Measurements from ENCODE around the gene SH2D2A. TPM values are rescaled to one million over a fixed set of nuclear protein-coding genes. Genes with fewer than 3 reads are reported as not detected.
A peak's percentile ranks its signal among the peaks of the same experiment; 100 is the strongest.
"Not testable (repeated sequence)": the region's sequence is repeated elsewhere in the genome, so short reads cannot be mapped to it uniquely, and the experiment has no call there.

SH2D2A gene
- total and polyA plus RNA-seq, 9 donors: 0.19 to 2.8 (median 0.77) TPM

DNA sequence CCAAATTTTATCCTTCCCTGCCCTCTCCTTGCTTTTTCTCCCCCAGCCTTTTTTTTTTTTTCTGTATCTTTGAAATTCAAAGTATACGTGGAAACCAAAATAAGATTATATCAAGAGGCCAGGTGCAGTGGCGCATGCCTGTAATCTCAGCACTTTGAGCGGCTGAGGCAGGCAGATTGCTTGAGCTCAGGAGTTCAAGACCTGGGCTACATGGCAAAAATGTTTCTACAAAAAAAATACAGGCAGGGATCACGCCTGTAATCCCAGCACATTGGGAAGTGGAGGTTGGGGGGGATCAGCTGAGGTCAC is 55.9 kb downstream of the SH2D2A start:
- WGBS, 3 donors: 61 to 70% (median 62%) methylated on average over 4 of the region's 4 CpGs
- no peak overlapping the region for H3K4me3 ChIP-seq
- H3K9me3 ChIP-seq: no peaks in the 10 kb centered on the region
- intact Hi-C loops (cut with DNase I): no loop called here
- H3K4me1 ChIP-seq (ENCODE audit: insufficient read depth): no peaks in the 10 kb centered on the region
- no peak overlapping the region for H3K27ac ChIP-seq
- no peak for DNase-seq
- H3K27me3 ChIP-seq: no peaks in the 10 kb centered on the region
- H3K36me3 ChIP-seq: no peaks in the 10 kb centered on the region
- TF ChIP-seq, protein P1, sequence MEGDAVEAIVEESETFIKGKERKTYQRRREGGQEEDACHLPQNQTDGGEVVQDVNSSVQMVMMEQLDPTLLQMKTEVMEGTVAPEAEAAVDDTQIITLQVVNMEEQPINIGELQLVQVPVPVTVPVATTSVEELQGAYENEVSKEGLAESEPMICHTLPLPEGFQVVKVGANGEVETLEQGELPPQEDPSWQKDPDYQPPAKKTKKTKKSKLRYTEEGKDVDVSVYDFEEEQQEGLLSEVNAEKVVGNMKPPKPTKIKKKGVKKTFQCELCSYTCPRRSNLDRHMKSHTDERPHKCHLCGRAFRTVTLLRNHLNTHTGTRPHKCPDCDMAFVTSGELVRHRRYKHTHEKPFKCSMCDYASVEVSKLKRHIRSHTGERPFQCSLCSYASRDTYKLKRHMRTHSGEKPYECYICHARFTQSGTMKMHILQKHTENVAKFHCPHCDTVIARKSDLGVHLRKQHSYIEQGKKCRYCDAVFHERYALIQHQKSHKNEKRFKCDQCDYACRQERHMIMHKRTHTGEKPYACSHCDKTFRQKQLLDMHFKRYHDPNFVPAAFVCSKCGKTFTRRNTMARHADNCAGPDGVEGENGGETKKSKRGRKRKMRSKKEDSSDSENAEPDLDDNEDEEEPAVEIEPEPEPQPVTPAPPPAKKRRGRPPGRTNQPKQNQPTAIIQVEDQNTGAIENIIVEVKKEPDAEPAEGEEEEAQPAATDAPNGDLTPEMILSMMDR (IDR thresholded peaks at IDR 0.05): no peak
- no peak for TF ChIP-seq EP300 (IDR thresholded peaks at IDR 0.05)
- TF ChIP-seq POLR2A (IDR thresholded peaks at IDR 0.05): no peak

DNA sequence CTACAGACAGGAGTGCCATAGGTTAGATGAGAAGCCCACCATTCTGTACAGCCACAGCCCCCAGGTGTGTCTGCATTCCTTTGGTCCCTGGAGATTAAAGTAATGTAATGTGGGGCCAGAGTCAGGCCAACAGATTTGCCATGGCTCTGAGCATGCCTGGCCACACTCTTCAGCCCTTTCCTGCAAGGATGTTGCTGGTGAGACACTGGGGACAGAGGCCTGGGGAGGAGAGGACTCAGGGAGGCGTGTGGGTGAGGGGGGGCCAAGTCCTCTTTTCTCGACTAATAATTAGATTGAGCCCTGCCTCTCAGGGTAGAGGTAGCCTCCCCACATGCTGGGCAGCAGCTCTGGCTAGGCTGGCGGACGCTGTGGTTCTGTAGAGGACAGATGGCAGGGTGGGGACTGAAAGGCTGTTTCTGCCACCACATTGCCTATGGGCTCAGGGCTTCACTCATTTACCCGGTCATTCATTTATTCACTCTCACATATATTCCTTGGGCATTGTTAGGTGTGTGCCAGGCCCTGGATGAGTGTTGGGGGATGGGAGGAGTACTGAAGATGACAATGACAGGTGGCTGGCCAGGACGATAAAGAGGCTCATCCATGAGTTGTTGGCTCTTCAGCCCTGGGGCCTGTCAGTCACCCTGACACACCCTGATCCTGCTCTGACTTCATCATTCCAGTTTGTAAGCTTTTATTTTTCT is 56.4 kb downstream of the SH2D2A start:
- Histone ChIP-seq H3K27me3 (no peaks in the 10 kb centered on the region), H3K9me3 (no peaks in the 10 kb centered on the region), H3K4me1 (ENCODE audit: insufficient read depth) (no peaks in the 10 kb centered on the region), H3K27ac (no peak overlapping the region), H3K4me3 (no peak overlapping the region), H3K36me3 (no peaks in the 10 kb centered on the region)
- TF ChIP-seq, protein P1 (IDR thresholded peaks at IDR 0.05): no peak
- TF ChIP-seq EP300 (IDR thresholded peaks at IDR 0.05): no peak
- no peak for TF ChIP-seq POLR2A (IDR thresholded peaks at IDR 0.05)
- WGBS, 3 donors: 53 to 63% (median 54%) methylated on average over 6 of the region's 6 CpGs
- intact Hi-C loops (cut with DNase I): no loop called here
- DNase-seq: no peak

- H3K4me3 ChIP-seq; H3K36me3 ChIP-seq; H3K9me3 ChIP-seq; H3K4me1 ChIP-seq (ENCODE audit: insufficient read depth); intact Hi-C loops (cut with DNase I); H3K27me3 ChIP-seq; H3K27ac ChIP-seq: not testable (repeated sequence)
- WGBS, 3 donors: 85 to 92% (median 92%) methylated on average over 10 of the region's 10 CpGs
- peak in 2 of 5 donors; percentile 8 to 17 for DNase-seq
Observed at GRCh38 chr1:156757572-156758253, 58.9 kb downstream of the SH2D2A start.

- no peaks in the 10 kb centered on the region for H3K27me3 ChIP-seq
- H3K27ac ChIP-seq: no peak overlapping the region
- H3K36me3 ChIP-seq: no peaks in the 10 kb centered on the region
- no peak overlapping the region for H3K4me3 ChIP-seq
- WGBS, 3 donors: 78 to 94% (median 88%) methylated on average over 1 of the region's 1 CpG
- TF ChIP-seq POLR2A (IDR thresholded peaks at IDR 0.05) (no peak), EP300 (IDR thresholded peaks at IDR 0.05) (no peak)
- TF ChIP-seq, protein P1 (IDR thresholded peaks at IDR 0.05): no peak
- H3K4me1 ChIP-seq (ENCODE audit: insufficient read depth): peaks cover 3% of the 10 kb centered on the region
- DNase-seq: no peak
- no peaks in the 10 kb centered on the region for H3K9me3 ChIP-seq
- intact Hi-C loops (cut with DNase I): no loop called here
Observed at GRCh38 chr1:156756355-156756754, 60.3 kb downstream of the SH2D2A start.

Other genes with a start within 250 kb of the SH2D2A start
- 1 to 10 TPM in 1 of 7 donors, under 1 TPM in 5, not detected in 1; 0.05 to 1.2 (median 0.30) TPM for gene IQGAP3, start 244.3 kb downstream of the SH2D2A start, total RNA-seq
- under 1 TPM; 0.18 to 0.60 TPM for gene IQGAP3, start 244.3 kb downstream of the SH2D2A start, polyA plus RNA-seq
- gene TTC24, start 237.1 kb downstream of the SH2D2A start, total RNA-seq: under 1 TPM in 1 of 7 donors, not detected in 6; 0.15 TPM
- under 1 TPM in 1 of 2 donors, not detected in 1; 0.12 TPM for gene TTC24, start 237.1 kb downstream of the SH2D2A start, polyA plus RNA-seq
- 10 to 100 TPM; 43.5 to 85.4 (median 65.4) TPM for gene NAXE, start 225.1 kb downstream of the SH2D2A start, total RNA-seq
- 10 to 100 TPM; 57.8 to 75.0 TPM for gene NAXE, start 225.1 kb downstream of the SH2D2A start, polyA plus RNA-seq
- gene GPATCH4, start 215.4 kb downstream of the SH2D2A start, total RNA-seq: 10 to 100 TPM; 11.1 to 45.1 (median 22.8) TPM
- 10 to 100 TPM; 10.0 to 22.0 TPM for gene GPATCH4, start 215.4 kb downstream of the SH2D2A start, polyA plus RNA-seq
- 1 to 10 TPM in 5 of 7 donors, under 1 TPM in 2; 0.30 to 1.9 (median 1.2) TPM for gene HAPLN2, start 197.4 kb downstream of the SH2D2A start, total RNA-seq
- 1 to 10 TPM in 1 of 2 donors, not detected in 1; 1.1 TPM for gene HAPLN2, start 197.4 kb downstream of the SH2D2A start, polyA plus RNA-seq
- gene BCAN, start 174.7 kb downstream of the SH2D2A start, total RNA-seq: 1 to 10 TPM in 2 of 7 donors, under 1 TPM in 2, not detected in 3; 0.20 to 2.2 (median 1.0) TPM
- under 1 TPM; 0.11 to 0.43 TPM for gene BCAN, start 174.7 kb downstream of the SH2D2A start, polyA plus RNA-seq
- gene NES, start 139.4 kb downstream of the SH2D2A start, total RNA-seq: 10 to 100 TPM in 3 of 7 donors, 1 to 10 TPM in 4; 3.5 to 32.9 (median 9.8) TPM
- 10 to 100 TPM; 13.5 to 31.7 TPM for gene NES, start 139.4 kb downstream of the SH2D2A start, polyA plus RNA-seq
- 10 to 100 TPM in 3 of 7 donors, 1 to 10 TPM in 4; 1.8 to 31.5 (median 5.5) TPM for gene CRABP2, start 111.3 kb downstream of the SH2D2A start, total RNA-seq
- gene CRABP2, start 111.3 kb downstream of the SH2D2A start, polyA plus RNA-seq: 10 to 100 TPM in 1 of 2 donors, 1 to 10 TPM in 1; 1.4 to 22.9 TPM
- 10 to 100 TPM; 22.4 to 39.6 (median 33.2) TPM for gene METTL25B, start 88.4 kb downstream of the SH2D2A start, total RNA-seq
- 10 to 100 TPM; 18.1 to 33.2 TPM for gene METTL25B, start 88.4 kb downstream of the SH2D2A start, polyA plus RNA-seq
- 10 to 100 TPM; 11.7 to 33.8 (median 26.1) TPM for gene ISG20L2, start 88.1 kb downstream of the SH2D2A start, total RNA-seq
- 10 to 100 TPM; 13.6 to 58.7 TPM for gene ISG20L2, start 88.1 kb downstream of the SH2D2A start, polyA plus RNA-seq
- gene MRPL24, start 75.8 kb downstream of the SH2D2A start, total RNA-seq: 10 to 100 TPM; 23.1 to 83.3 (median 61.8) TPM
- gene MRPL24, start 75.8 kb downstream of the SH2D2A start, polyA plus RNA-seq: 100 to 1,000 TPM in 1 of 2 donors, 10 to 100 TPM in 1; 71.3 to 173 TPM
- 100 to 1,000 TPM in 6 of 7 donors, 10 to 100 TPM in 1; 81.1 to 175 (median 146) TPM for gene HDGF, start 65.2 kb downstream of the SH2D2A start, total RNA-seq
- 100 to 1,000 TPM; 104 to 184 TPM for gene HDGF, start 65.2 kb downstream of the SH2D2A start, polyA plus RNA-seq
- 10 to 100 TPM; 24.7 to 65.2 (median 50.9) TPM for gene PRCC, start 49.3 kb downstream of the SH2D2A start, total RNA-seq
- 10 to 100 TPM; 38.6 to 72.5 TPM for gene PRCC, start 49.3 kb downstream of the SH2D2A start, polyA plus RNA-seq
- gene INSRR, start 42.3 kb upstream of the SH2D2A start, total RNA-seq: under 1 TPM in 1 of 7 donors, not detected in 6; 0.15 TPM
- gene INSRR, start 42.3 kb upstream of the SH2D2A start, polyA plus RNA-seq: under 1 TPM in 1 of 2 donors, not detected in 1; 0.02 TPM
- under 1 TPM in 4 of 7 donors, not detected in 3; 0.34 to 0.92 (median 0.41) TPM for gene NTRK1, start 44.0 kb upstream of the SH2D2A start, total RNA-seq
- gene NTRK1, start 44.0 kb upstream of the SH2D2A start, polyA plus RNA-seq: under 1 TPM in 1 of 2 donors, not detected in 1; 0.11 TPM
- gene PEAR1, start 76.9 kb upstream of the SH2D2A start, total RNA-seq: 10 to 100 TPM in 5 of 7 donors, 1 to 10 TPM in 2; 4.3 to 20.2 (median 12.3) TPM
- gene PEAR1, start 76.9 kb upstream of the SH2D2A start, polyA plus RNA-seq: 10 to 100 TPM; 13.7 to 21.2 TPM
- gene LRRC71, start 103.8 kb upstream of the SH2D2A start, total RNA-seq: 10 to 100 TPM in 1 of 7 donors, 1 to 10 TPM in 2, under 1 TPM in 2, not detected in 2; 0.36 to 11.1 (median 1.1) TPM
- under 1 TPM in 1 of 2 donors, not detected in 1; 0.07 TPM for gene LRRC71, start 103.8 kb upstream of the SH2D2A start, polyA plus RNA-seq
- gene ARHGEF11, start 228.9 kb upstream of the SH2D2A start, total RNA-seq: 10 to 100 TPM; 17.3 to 43.9 (median 29.7) TPM
- gene ARHGEF11, start 228.9 kb upstream of the SH2D2A start, polyA plus RNA-seq: 10 to 100 TPM; 14.3 to 19.0 TPM